ENCODE results near the gene VPS33B.

GRCh38 chr15:91018158-91018557 is 4.2 kb downstream of the VPS33B start:
- TF ChIP-seq POLR2AphosphoS5 (IDR thresholded peaks at IDR 0.05; ENCODE audit: low read depth, low read length) (no peak), POLR2A (IDR thresholded peaks at IDR 0.05; ENCODE audit: low read depth, low read length) (no peak), PAX5 (IDR thresholded peaks at IDR 0.05; ENCODE audit: insufficient read depth, low read length, severe bottlenecking) (no peak), SPI1 (IDR thresholded peaks at IDR 0.05; ENCODE audit: low read depth, low read length) (no peak)

Data from GM12891 (cell line).